Liver (tissue), 3 donors: ENCODE data around the gene FSTL1.

Source experiments
- CTCF ChIP-seq: fragments of 150-350 bp; IDR thresholded peaks from 2 replicates; pipeline ENCODE4 v1.5.1; 2017; ENCODE audit warnings: improper control_type of control experiment, low read depth, low read length; ENCODE audit not compliant: missing input control
- EGR1 ChIP-seq, 2 donors: IDR thresholded peaks; 2 replicates each; pipeline ENCODE4 v1.6.1; 2016 to 2018; ENCODE audit warnings: antibody characterized with exemption in 2 of 2, low read depth in 2 of 2
- FOXA2 ChIP-seq: IDR thresholded peaks from 2 replicates; pipeline ENCODE4 v1.6.1; 2016; ENCODE audit warnings: antibody characterized with exemption
- JUND ChIP-seq, 2 donors: IDR thresholded peaks; 2 replicates each; pipeline ENCODE4 v1.6.1; 2016; ENCODE audit warnings: antibody characterized with exemption in 2 of 2
- MAX ChIP-seq: IDR thresholded peaks from 2 replicates; pipeline ENCODE4 v1.6.1; 2016; ENCODE audit warnings: antibody characterized with exemption
- RAD21 ChIP-seq, 2 donors: IDR thresholded peaks; 2 replicates each; pipeline ENCODE4 v1.6.1; 2016; ENCODE audit warnings: antibody characterized with exemption in 2 of 2, mild to moderate bottlenecking in 2 of 2
- RXRA ChIP-seq, 2 donors: IDR thresholded peaks; 2 replicates each; pipeline ENCODE4 v1.6.1; 2017 to 2018; ENCODE audit warnings: antibody characterized with exemption in 2 of 2, mild to moderate bottlenecking in 1 of 2
- SP1 ChIP-seq: IDR thresholded peaks from 2 replicates; pipeline ENCODE4 v1.6.1; 2018; ENCODE audit warnings: antibody characterized with exemption, mild to moderate bottlenecking
- TAF1 ChIP-seq: conservative IDR thresholded peaks from 2 replicates; pipeline ENCODE4 v1.6.1; 2016; ENCODE audit warnings: antibody characterized with exemption, mild to moderate bottlenecking
- TF ChIP-seq, protein P1 (sequence below): IDR thresholded peaks from 2 replicates; pipeline ENCODE4 v1.6.1; 2016; ENCODE audit warnings: antibody characterized with exemption
- TF ChIP-seq, protein P2 (sequence below): IDR thresholded peaks from 2 replicates; pipeline ENCODE4 v1.6.1; 2016; ENCODE audit warnings: antibody characterized with exemption, mild to moderate bottlenecking
- TF ChIP-seq, protein P3 (sequence below): IDR thresholded peaks from 2 replicates; pipeline ENCODE4 v1.6.1; 2016; ENCODE audit warnings: antibody characterized with exemption
- donor health status: healthy.
- donor health status: healthy.

- TF ChIP-seq CTCF (no peak), MAX (no peak), EGR1 (IDR thresholded peaks at IDR 0.05; ENCODE audit: low read depth in 2 of 2) (no peak), RAD21 (IDR thresholded peaks at IDR 0.05) (no peak), FOXA2 (no peak), SP1 (no peak), JUND (IDR thresholded peaks at IDR 0.05) (no peak), RXRA (IDR thresholded peaks at IDR 0.05) (no peak), TAF1 (no peak)
- TF ChIP-seq, protein P1, sequence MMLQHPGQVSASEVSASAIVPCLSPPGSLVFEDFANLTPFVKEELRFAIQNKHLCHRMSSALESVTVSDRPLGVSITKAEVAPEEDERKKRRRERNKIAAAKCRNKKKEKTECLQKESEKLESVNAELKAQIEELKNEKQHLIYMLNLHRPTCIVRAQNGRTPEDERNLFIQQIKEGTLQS, result no peak
- TF ChIP-seq, protein P2, sequence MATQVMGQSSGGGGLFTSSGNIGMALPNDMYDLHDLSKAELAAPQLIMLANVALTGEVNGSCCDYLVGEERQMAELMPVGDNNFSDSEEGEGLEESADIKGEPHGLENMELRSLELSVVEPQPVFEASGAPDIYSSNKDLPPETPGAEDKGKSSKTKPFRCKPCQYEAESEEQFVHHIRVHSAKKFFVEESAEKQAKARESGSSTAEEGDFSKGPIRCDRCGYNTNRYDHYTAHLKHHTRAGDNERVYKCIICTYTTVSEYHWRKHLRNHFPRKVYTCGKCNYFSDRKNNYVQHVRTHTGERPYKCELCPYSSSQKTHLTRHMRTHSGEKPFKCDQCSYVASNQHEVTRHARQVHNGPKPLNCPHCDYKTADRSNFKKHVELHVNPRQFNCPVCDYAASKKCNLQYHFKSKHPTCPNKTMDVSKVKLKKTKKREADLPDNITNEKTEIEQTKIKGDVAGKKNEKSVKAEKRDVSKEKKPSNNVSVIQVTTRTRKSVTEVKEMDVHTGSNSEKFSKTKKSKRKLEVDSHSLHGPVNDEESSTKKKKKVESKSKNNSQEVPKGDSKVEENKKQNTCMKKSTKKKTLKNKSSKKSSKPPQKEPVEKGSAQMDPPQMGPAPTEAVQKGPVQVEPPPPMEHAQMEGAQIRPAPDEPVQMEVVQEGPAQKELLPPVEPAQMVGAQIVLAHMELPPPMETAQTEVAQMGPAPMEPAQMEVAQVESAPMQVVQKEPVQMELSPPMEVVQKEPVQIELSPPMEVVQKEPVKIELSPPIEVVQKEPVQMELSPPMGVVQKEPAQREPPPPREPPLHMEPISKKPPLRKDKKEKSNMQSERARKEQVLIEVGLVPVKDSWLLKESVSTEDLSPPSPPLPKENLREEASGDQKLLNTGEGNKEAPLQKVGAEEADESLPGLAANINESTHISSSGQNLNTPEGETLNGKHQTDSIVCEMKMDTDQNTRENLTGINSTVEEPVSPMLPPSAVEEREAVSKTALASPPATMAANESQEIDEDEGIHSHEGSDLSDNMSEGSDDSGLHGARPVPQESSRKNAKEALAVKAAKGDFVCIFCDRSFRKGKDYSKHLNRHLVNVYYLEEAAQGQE, result no peak
- TF ChIP-seq, protein P3, sequence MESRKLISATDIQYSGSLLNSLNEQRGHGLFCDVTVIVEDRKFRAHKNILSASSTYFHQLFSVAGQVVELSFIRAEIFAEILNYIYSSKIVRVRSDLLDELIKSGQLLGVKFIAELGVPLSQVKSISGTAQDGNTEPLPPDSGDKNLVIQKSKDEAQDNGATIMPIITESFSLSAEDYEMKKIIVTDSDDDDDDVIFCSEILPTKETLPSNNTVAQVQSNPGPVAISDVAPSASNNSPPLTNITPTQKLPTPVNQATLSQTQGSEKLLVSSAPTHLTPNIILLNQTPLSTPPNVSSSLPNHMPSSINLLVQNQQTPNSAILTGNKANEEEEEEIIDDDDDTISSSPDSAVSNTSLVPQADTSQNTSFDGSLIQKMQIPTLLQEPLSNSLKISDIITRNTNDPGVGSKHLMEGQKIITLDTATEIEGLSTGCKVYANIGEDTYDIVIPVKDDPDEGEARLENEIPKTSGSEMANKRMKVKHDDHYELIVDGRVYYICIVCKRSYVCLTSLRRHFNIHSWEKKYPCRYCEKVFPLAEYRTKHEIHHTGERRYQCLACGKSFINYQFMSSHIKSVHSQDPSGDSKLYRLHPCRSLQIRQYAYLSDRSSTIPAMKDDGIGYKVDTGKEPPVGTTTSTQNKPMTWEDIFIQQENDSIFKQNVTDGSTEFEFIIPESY, result no peak
Observed at GRCh38 chr3:120492103-120492502, 41.3 kb upstream of the FSTL1 start.
